ENCODE measurements around the gene MED31. TPM values are rescaled to one million over a fixed set of nuclear protein-coding genes. Genes with fewer than 3 reads are reported as not detected.

MED31 gene
- total and polyA plus RNA-seq, 2 of the 13 experiments (the other 11 are each of a cell fraction or from before 2014, with no cell fraction given), result 19.0 to 20.9 TPM

- TF ChIP-seq ARID4A (CRISPR knock-in tag; IDR thresholded peaks at IDR 0.05; ENCODE audit: borderline replicate concordance), result peak; percentile 97
- 0 out of 2 replicates have a peak, but pooled peaks have one; percentile 11 for TF ChIP-seq ARID3A (IDR thresholded peaks at IDR 0.05; ENCODE audit: low read depth, low read length)
- no peak for TF ChIP-seq ZNF530 (CRISPR knock-in tag; IDR thresholded peaks at IDR 0.05; ENCODE audit: low read depth)
- peak; percentile 36; the same call in 1 of the 2 replicates for TF ChIP-seq RFXANK (CRISPR knock-in tag; IDR thresholded peaks at IDR 0.05)
- TF ChIP-seq ZNF589 (CRISPR knock-in tag; conservative IDR thresholded peaks at IDR 0.05), result no peak
- TF ChIP-seq SYNCRIP (IDR thresholded peaks at IDR 0.05; ENCODE audit: insufficient read depth, low read depth, low read length), result no peak
- TF ChIP-seq GFI1 (CRISPR knock-in tag; IDR thresholded peaks at IDR 0.05; ENCODE audit: borderline replicate concordance), result no peak
- TF ChIP-seq ZNF772 (CRISPR knock-in tag; IDR thresholded peaks at IDR 0.05), result 0 out of 2 replicates have a peak, but pooled peaks have one; percentile 38
- TF ChIP-seq MAFK (conservative IDR thresholded peaks at IDR 0.05 in 1 of 2, IDR thresholded peaks at IDR 0.05 in 1 of 2; ENCODE audit: low read length in 2 of 2), result no peak
- peak; percentile 85 for TF ChIP-seq SALL2 (CRISPR knock-in tag; IDR thresholded peaks at IDR 0.05)
- TF ChIP-seq FOXP4 (CRISPR knock-in tag; IDR thresholded peaks at IDR 0.05), result peak; percentile 25; the same call in 1 of the 2 replicates
- 0 out of 2 replicates have a peak, but pooled peaks have one; percentile 24 for TF ChIP-seq JUND (CRISPR knock-in tag; IDR thresholded peaks at IDR 0.05)
- no peak for TF ChIP-seq CEBPB (IDR thresholded peaks at IDR 0.05; ENCODE audit: borderline replicate concordance, low read depth, low read length)
- TF ChIP-seq SMARCE1 (IDR thresholded peaks at IDR 0.05; ENCODE audit: borderline replicate concordance), result no peak
- peak; percentile 22; the same call in 1 of the 2 replicates for TF ChIP-seq NR2F2 (IDR thresholded peaks at IDR 0.05; ENCODE audit: borderline replicate concordance, low read depth)
- TF ChIP-seq ZBTB3 (CRISPR knock-in tag; IDR thresholded peaks at IDR 0.05; ENCODE audit: borderline replicate concordance, low read depth), result no peak
- TF ChIP-seq NKX3-1 (CRISPR knock-in tag; IDR thresholded peaks at IDR 0.05), result no peak
- TF ChIP-seq ZFP1 (CRISPR knock-in tag; IDR thresholded peaks at IDR 0.05), result peak; percentile 76; the same call in 1 of the 2 replicates
- no peak for TF ChIP-seq ZNF776 (CRISPR knock-in tag; IDR thresholded peaks at IDR 0.05)
- TF ChIP-seq ZNF431 (CRISPR knock-in tag; IDR thresholded peaks at IDR 0.05; ENCODE audit: borderline replicate concordance, low read depth), result no peak
- 0 out of 2 replicates have a peak, but pooled peaks have one; percentile 53 for TF ChIP-seq HIVEP1 (CRISPR knock-in tag; IDR thresholded peaks at IDR 0.05)
- TF ChIP-seq FOXA1 (IDR thresholded peaks at IDR 0.05), result no peak
- TF ChIP-seq FOXA1 (CRISPR knock-in tag; IDR thresholded peaks at IDR 0.05), result no peak
Observed at GRCh38 chr17:6640536-6641246, 10.7 kb downstream of the MED31 start, which contains the start of the genes KIAA0753 and TXNDC17 (continued).

All from HepG2 (cell line).